DND-41 (cell line): Measurements from ENCODE around the gene PDIA2.

Experiments
- ATAC-seq: fragments of 200-7000 bp; cut with Tn5 transposase; 3 replicates; pipeline ENCODE4 v1.9.1; 2021; ENCODE audit warnings: low read depth; ENCODE audit not compliant: insufficient read depth
- DNase-seq: peaks from one replicate; pipeline ENCODE4 v3.0.0-alpha.2; 2020
- H2AFZ ChIP-seq: 2 replicates; pipeline ENCODE4 v1.6.0; 2012; ENCODE audit warnings: low read depth, low read length
- H3K27ac ChIP-seq: 2 replicates; pipeline ENCODE4 v1.5.1; 2012; ENCODE audit warnings: low read length, inconsistent platforms
- H3K27me3 ChIP-seq: fragments of 200-600 bp; sonication (generic); 2 replicates; pipeline ENCODE4 v1.6.0; 2012; ENCODE audit warnings: low read length, mild to moderate bottlenecking, inconsistent platforms; ENCODE audit not compliant: insufficient read depth, poor library complexity
- H3K36me3 ChIP-seq: 2 replicates; pipeline ENCODE4 v1.5.1; 2012; ENCODE audit warnings: low read length, inconsistent platforms; ENCODE audit not compliant: insufficient read depth
- H3K4me1 ChIP-seq: 2 replicates; pipeline ENCODE4 v1.5.1; 2012; ENCODE audit warnings: mild to moderate bottlenecking, low read length; ENCODE audit not compliant: insufficient read depth
- H3K4me2 ChIP-seq: 2 replicates; pipeline ENCODE4 v1.6.0; 2012; ENCODE audit warnings: mild to moderate bottlenecking, moderate library complexity, low read length, inconsistent platforms; ENCODE audit not compliant: insufficient read depth
- H3K4me3 ChIP-seq, 2 experiments: fragments of 200-600 bp in 1 of 2; shearing (Covaris generic) in 1 of 2; 2 replicates each; pipeline ENCODE4 v1.5.1; 2012 to 2016; ENCODE audit warnings: inconsistent platforms in 2 of 2, low read length in 2 of 2, mild to moderate bottlenecking in 2 of 2, low read depth in 1 of 2, moderate library complexity in 1 of 2
- H3K79me2 ChIP-seq: 2 replicates; pipeline ENCODE4 v1.6.0; 2012; ENCODE audit warnings: low read length, inconsistent platforms; ENCODE audit not compliant: insufficient read depth
- H3K9ac ChIP-seq: 2 replicates; pipeline ENCODE4 v1.6.0; 2012; ENCODE audit warnings: low read depth, mild to moderate bottlenecking, inconsistent platforms, low read length, moderate library complexity
- H3K9me3 ChIP-seq: 2 replicates; pipeline ENCODE4 v1.5.1; 2012; ENCODE audit warnings: low read length, moderate library complexity, mild to moderate bottlenecking, inconsistent platforms; ENCODE audit not compliant: insufficient read depth, severe bottlenecking
- H4K20me1 ChIP-seq: 2 replicates; pipeline ENCODE4 v1.6.0; 2012; ENCODE audit warnings: low read length; ENCODE audit not compliant: insufficient read depth
- EZH2 ChIP-seq: IDR thresholded peaks from 3 replicates; pipeline ENCODE4 v1.6.1; 2012; ENCODE audit warnings: borderline replicate concordance, low read depth, mild to moderate bottlenecking, moderate library complexity, low read length, inconsistent platforms; ENCODE audit not compliant: severe bottlenecking
- TF ChIP-seq, protein P1 (sequence below): IDR thresholded peaks from 2 replicates; pipeline ENCODE4 v1.5.1; 2012; ENCODE audit warnings: borderline replicate concordance, low read length, moderate library complexity, mild to moderate bottlenecking; ENCODE audit not compliant: poor library complexity, severe bottlenecking; ENCODE audit errors: extremely low read depth

Gene PDIA2

DNA sequence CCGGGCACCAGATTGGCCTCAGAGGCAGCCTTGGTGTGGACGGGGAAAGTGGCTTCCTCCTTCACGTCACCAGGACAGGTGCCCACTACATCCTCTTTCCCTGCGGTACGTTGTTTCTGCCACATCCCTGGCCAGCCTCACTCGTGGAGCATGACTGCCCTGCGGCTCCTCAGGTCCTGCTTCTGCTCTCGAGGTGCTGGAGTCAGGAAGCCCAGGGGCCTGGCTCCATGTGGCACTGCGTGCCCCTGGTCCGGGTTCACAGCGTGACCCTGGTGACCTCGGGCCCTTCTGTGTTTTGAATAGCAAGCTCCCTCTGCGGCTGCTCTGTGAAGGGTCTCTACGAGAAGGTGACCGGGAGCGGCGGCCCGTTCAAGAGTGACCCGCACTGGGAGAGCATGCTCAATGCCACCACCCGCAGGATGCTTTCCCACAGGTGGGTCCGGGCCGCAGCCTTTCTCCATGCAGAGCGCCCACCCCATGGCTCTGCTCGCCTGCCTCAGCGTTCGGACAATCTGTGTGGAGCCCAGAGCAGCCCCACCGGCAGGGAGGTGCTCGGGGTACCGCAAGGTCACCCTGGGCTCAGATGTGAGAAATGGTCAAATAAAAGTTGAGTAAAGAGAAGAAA is 20.7 kb upstream of the PDIA2 start:
- H3K9ac ChIP-seq, result no peak overlapping the region
- TF ChIP-seq, protein P1, sequence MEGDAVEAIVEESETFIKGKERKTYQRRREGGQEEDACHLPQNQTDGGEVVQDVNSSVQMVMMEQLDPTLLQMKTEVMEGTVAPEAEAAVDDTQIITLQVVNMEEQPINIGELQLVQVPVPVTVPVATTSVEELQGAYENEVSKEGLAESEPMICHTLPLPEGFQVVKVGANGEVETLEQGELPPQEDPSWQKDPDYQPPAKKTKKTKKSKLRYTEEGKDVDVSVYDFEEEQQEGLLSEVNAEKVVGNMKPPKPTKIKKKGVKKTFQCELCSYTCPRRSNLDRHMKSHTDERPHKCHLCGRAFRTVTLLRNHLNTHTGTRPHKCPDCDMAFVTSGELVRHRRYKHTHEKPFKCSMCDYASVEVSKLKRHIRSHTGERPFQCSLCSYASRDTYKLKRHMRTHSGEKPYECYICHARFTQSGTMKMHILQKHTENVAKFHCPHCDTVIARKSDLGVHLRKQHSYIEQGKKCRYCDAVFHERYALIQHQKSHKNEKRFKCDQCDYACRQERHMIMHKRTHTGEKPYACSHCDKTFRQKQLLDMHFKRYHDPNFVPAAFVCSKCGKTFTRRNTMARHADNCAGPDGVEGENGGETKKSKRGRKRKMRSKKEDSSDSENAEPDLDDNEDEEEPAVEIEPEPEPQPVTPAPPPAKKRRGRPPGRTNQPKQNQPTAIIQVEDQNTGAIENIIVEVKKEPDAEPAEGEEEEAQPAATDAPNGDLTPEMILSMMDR, result no peak
- TF ChIP-seq EZH2, result no peak
- no peaks in the 10 kb centered on the region for H4K20me1 ChIP-seq
- no peaks in the 10 kb centered on the region for H3K79me2 ChIP-seq
- H3K36me3 ChIP-seq, result peaks cover 52% of the 10 kb centered on the region
- ATAC-seq, result no peak
- H3K4me1 ChIP-seq, result no peaks in the 10 kb centered on the region
- no peak overlapping the region for H3K27ac ChIP-seq
- no peaks in the 10 kb centered on the region for H3K27me3 ChIP-seq
- no peak overlapping the region for H3K4me2 ChIP-seq
- no peak for DNase-seq
- no peak overlapping the region for H2AFZ ChIP-seq
- no peak overlapping the region for H3K4me3 ChIP-seq
- H3K9me3 ChIP-seq, result no peaks in the 10 kb centered on the region

DNA sequence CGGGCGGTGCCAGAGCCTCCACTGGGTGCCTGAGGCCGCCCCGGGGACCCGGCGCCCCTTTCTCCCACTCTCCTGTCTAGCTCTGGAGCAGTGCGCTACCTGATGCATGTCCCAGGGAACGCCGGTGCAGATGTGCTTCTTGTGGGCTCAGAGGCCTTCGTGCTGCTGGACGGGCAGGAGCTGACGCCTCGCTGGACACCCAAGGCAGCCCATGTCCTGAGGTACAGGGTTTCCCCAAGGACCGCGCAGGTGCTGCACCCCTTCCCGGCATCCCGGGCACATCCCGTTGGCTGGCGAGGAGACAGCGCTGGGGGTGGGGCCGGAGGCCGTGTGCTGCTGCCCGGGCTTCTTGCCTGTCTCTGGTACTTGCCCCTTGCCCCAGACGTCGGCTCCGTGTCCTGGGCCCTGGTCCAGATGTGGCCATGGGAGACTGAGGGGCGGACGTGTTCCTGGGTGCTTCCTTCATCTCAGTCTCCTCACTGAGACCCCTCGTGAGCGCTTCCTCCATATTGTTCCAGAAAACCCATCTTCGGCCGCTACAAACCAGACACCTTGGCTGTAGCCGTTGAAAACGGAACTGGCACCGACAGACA is 19.7 kb upstream of the PDIA2 start:
- Histone ChIP-seq H4K20me1 (no peaks in the 10 kb centered on the region), H3K9me3 (no peaks in the 10 kb centered on the region), H3K9ac (no peak overlapping the region), H3K36me3 (peaks cover 52% of the 10 kb centered on the region), H3K79me2 (no peaks in the 10 kb centered on the region), H3K4me2 (no peak overlapping the region), H3K27me3 (no peaks in the 10 kb centered on the region), H3K27ac (no peak overlapping the region), H3K4me3 (no peak overlapping the region), H3K4me1 (no peaks in the 10 kb centered on the region), H2AFZ (no peak overlapping the region)
- TF ChIP-seq, protein P1, result no peak
- no peak for TF ChIP-seq EZH2
- no peak for DNase-seq
- ATAC-seq, result no peak

DNA sequence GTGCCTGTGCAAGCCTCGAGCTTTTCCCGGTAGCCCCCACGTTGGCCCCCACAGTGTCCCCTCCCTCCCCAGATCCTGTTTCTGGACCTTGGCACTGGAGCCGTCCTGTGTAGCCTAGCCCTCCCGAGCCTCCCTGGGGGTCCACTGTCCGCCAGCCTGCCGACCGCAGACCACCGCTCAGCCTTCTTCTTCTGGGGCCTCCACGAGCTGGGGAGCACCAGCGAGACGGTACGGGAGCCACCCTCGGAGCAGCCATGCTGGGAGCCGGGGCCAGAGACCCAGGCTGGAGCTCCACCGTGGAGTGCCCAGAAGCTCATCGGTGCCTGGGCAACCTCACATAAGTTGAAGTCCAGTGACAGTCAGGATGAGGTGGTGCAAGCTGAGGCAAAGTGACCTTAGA is 19.0 kb upstream of the PDIA2 start:
- no peaks in the 10 kb centered on the region for H3K79me2 ChIP-seq
- no peaks in the 10 kb centered on the region for H4K20me1 ChIP-seq
- peaks cover 52% of the 10 kb centered on the region for H3K36me3 ChIP-seq
- DNase-seq (no peak), ATAC-seq (no peak)
- no peak for TF ChIP-seq EZH2
- TF ChIP-seq, protein P1, result no peak
- no peak overlapping the region for H3K9ac ChIP-seq
- no peaks in the 10 kb centered on the region for H3K9me3 ChIP-seq
- H3K4me1 ChIP-seq, result no peaks in the 10 kb centered on the region
- H3K4me2 ChIP-seq, result no peak overlapping the region
- H3K4me3 ChIP-seq, result no peak overlapping the region
- no peaks in the 10 kb centered on the region for H3K27me3 ChIP-seq
- H3K27ac ChIP-seq, result no peak overlapping the region
- H2AFZ ChIP-seq, result no peak overlapping the region
